Left ventricle myocardium inferior (tissue), 1 donor: Measurements from ENCODE around the gene LSP1. TPM values are rescaled to one million over a fixed set of nuclear protein-coding genes. Genes with fewer than 3 reads are reported as not detected.
"Not testable (repeated sequence)": the region's sequence is repeated elsewhere in the genome, so short reads cannot be mapped to it uniquely, and the experiment has no call there.

Source experiments
- DNase-seq: peaks from one replicate; pipeline ENCODE4 v3.0.0-alpha.2; 2020
- H3K27ac ChIP-seq: fragments of 200-600 bp; replicated peaks from 2 replicates; pipeline ENCODE4 v1.8.0; 2021
- H3K27me3 ChIP-seq: fragments of 200-600 bp; 2 replicates; pipeline ENCODE4 v1.8.0; 2021; ENCODE audit warnings: low read depth
- H3K36me3 ChIP-seq: fragments of 200-600 bp; 2 replicates; pipeline ENCODE4 v1.8.0; 2021
- H3K4me1 ChIP-seq: fragments of 200-600 bp; 2 replicates; pipeline ENCODE4 v1.8.0; 2021
- H3K4me3 ChIP-seq: fragments of 200-600 bp; 2 replicates; pipeline ENCODE4 v1.8.0; 2021; ENCODE audit warnings: mild to moderate bottlenecking, moderate library complexity
- H3K9me3 ChIP-seq: fragments of 200-600 bp; replicated peaks from 2 replicates; pipeline ENCODE4 v1.8.0; 2021
- intact Hi-C: fragments of 100-400 bp; cut with micrococcal nuclease; formaldehyde crosslinking; loops from one replicate; pipeline ENCODE4 v1.11.0; 2022
- microRNA-seq: library from miRNA; unstranded; fragments of <30 nt; microRNA quantifications from one replicate; pipeline ENCODE4 v1.2.0, GENCODE V29; 2020
- total RNA-seq: library from RNA; stranded (reverse); fragmentation: NEBNext Ultra II Directional; extraction: Animal tissue kit (Norgen Biotek cat#: 25700); gene quantifications from one replicate; pipeline ENCODE4 v1.2.1, GENCODE V29; 2021
- TF ChIP-seq, protein P1 (sequence below): fragments of 200-600 bp; IDR thresholded peaks from 2 replicates; pipeline ENCODE4 v1.8.0; 2021; ENCODE audit warnings: antibody characterized with exemption, mild to moderate bottlenecking, borderline replicate concordance
- donor health status: DM: no; HTN: yes; CAD: no; lungs with severe emphysema.

Gene LSP1
- total RNA-seq, 1 donor from 2014 or later = 19.7 TPM

DNA sequence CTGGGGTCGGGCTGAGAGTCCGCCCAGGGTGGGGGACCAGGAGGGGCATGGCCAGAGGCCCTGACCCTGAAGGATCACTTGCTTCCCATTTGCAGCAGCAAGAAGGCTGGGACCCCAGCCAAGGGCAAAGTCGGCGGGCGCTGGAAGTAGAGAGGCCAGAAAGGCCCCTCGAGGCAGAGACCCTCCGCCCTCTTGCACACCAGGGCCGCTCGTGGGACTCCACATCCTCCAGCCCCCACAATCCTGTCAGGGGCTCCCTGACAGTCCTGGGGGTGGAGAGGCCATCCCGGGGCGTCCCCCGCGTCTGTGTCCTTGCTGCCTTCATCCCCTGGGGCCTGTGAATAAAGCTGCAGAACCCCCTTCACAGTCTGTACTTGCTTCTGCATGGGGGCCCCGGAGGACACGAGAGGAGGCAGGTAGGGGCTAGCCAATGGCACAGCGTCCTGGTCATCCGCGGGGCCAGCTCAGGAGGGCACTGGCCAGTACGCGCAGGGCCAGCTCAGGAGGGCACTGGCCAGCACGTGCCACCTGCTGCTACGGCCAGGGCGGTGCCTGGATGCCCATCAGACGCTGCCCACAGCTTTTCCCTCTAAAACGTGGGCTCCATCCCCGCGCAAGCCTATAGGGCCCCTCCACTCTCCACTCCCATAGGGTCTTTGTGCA is 85.6 kb downstream of the LSP1 start:
- no peaks in the 10 kb centered on the region for H3K27me3 ChIP-seq
- TF ChIP-seq, protein P1, sequence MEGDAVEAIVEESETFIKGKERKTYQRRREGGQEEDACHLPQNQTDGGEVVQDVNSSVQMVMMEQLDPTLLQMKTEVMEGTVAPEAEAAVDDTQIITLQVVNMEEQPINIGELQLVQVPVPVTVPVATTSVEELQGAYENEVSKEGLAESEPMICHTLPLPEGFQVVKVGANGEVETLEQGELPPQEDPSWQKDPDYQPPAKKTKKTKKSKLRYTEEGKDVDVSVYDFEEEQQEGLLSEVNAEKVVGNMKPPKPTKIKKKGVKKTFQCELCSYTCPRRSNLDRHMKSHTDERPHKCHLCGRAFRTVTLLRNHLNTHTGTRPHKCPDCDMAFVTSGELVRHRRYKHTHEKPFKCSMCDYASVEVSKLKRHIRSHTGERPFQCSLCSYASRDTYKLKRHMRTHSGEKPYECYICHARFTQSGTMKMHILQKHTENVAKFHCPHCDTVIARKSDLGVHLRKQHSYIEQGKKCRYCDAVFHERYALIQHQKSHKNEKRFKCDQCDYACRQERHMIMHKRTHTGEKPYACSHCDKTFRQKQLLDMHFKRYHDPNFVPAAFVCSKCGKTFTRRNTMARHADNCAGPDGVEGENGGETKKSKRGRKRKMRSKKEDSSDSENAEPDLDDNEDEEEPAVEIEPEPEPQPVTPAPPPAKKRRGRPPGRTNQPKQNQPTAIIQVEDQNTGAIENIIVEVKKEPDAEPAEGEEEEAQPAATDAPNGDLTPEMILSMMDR = no peak
- H3K9me3 ChIP-seq = no peaks in the 10 kb centered on the region
- H3K4me3 ChIP-seq = no peak overlapping the region
- H3K4me1 ChIP-seq = peaks cover 21% of the 10 kb centered on the region
- H3K27ac ChIP-seq = peak overlapping the region; percentile 73
- intact Hi-C loops = no loop called here
- peak; percentile 14 for DNase-seq
- no peaks in the 10 kb centered on the region for H3K36me3 ChIP-seq

DNA sequence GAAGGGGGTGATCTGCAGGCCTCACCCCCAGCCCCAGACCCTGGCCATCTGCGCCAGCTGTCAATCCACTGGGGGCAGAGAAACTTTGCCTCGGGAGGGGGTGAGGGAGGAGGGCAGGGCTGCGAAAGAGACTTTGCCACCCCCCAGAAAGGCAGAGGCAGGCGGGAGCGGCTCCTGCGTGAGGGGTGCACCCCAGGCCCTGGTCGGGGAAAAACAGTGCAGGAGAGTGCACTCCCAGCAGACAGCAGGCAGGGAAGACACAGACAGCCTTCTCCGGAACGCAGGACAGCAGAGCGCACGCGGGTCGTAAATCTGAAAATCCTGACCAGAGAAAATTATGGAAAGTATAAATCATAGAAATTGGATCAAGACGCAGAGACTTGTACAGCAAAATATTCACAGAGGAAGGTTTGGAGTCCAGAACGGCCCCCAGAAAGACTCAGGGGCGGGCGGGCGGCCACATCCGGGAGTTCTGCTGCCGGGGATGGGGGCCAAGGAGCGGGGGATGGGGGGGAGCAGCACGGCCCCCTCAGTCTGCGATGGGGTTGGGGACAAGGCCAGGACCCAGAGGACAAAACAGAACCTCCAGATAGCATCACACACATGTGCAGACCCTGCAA is 86.2 kb downstream of the LSP1 start:
- no peak for DNase-seq
- TF ChIP-seq, protein P1 = no peak
- no peaks in the 10 kb centered on the region for H3K27me3 ChIP-seq
- H3K36me3 ChIP-seq = no peaks in the 10 kb centered on the region
- no peaks in the 10 kb centered on the region for H3K9me3 ChIP-seq
- peak overlapping the region; percentile 73 for H3K27ac ChIP-seq
- H3K4me3 ChIP-seq = no peak overlapping the region
- peaks cover 26% of the 10 kb centered on the region for H3K4me1 ChIP-seq
- intact Hi-C loops = no loop called here

DNA sequence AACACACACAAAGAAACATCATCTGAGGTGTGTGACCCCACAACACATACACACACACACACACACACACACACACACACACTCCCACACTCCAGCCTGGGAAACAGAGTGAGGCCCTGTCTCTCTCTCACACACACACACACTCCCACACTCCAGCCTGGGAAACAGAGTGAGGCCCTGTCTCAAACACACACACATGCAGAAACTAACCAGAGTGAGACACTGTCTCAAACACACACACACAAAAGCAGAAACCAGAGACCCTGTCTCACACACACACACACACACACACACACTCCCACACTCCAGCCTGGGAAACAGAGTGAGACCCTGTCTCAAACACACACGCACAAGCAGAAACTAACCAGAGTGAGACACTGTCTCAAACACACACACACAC is 86.9 kb downstream of the LSP1 start:
- not testable (repeated sequence) for DNase-seq, H3K9me3 ChIP-seq, H3K4me3 ChIP-seq, H3K27ac ChIP-seq, H3K27me3 ChIP-seq, H3K36me3 ChIP-seq
- H3K4me1 ChIP-seq = peaks cover 29% of the 10 kb centered on the region
- intact Hi-C loops = loop anchor here (10.0 kb wide), 1 partner anchor 45 kb away; the partner anchor contains the start of gene PRR33

Small RNA genes lying within 50 kb of the gene (microRNA-seq; reads per million reads assigned to microRNA genes)
- gene MIR4298 (not detected), gene MIR7847 (not detected)

Other genes with a start within 250 kb of the LSP1 start
- gene KRTAP5-3, start 244.6 kb upstream of the LSP1 start, total RNA-seq = not detected
- gene KRTAP5-4, start 230.9 kb upstream of the LSP1 start, total RNA-seq = not detected
- not detected for gene KRTAP5-5, start 223.3 kb upstream of the LSP1 start, total RNA-seq
- gene KRTAP5-6, start 155.9 kb upstream of the LSP1 start, total RNA-seq = not detected
- 0.58 TPM for gene IFITM10, start 102.5 kb upstream of the LSP1 start, total RNA-seq
- gene CTSD, start 89.2 kb upstream of the LSP1 start, total RNA-seq = 831 TPM
- gene SYT8, start 18.1 kb upstream of the LSP1 start, total RNA-seq = not detected
- not detected for gene TNNI2, start 14.1 kb upstream of the LSP1 start, total RNA-seq
- 2.4 TPM for gene PRR33, start 38.8 kb downstream of the LSP1 start, total RNA-seq
- 30.7 TPM for gene TNNT3, start 66.6 kb downstream of the LSP1 start, total RNA-seq
- 93.6 TPM for gene MRPL23, start 94.2 kb downstream of the LSP1 start, total RNA-seq
- gene H19, start 144.8 kb downstream of the LSP1 start, total RNA-seq = 634 TPM